ENCODE results near the gene IQCE.
A peak's percentile ranks its signal among the peaks of the same experiment; 100 is the strongest.

Gene IQCE, protein sequence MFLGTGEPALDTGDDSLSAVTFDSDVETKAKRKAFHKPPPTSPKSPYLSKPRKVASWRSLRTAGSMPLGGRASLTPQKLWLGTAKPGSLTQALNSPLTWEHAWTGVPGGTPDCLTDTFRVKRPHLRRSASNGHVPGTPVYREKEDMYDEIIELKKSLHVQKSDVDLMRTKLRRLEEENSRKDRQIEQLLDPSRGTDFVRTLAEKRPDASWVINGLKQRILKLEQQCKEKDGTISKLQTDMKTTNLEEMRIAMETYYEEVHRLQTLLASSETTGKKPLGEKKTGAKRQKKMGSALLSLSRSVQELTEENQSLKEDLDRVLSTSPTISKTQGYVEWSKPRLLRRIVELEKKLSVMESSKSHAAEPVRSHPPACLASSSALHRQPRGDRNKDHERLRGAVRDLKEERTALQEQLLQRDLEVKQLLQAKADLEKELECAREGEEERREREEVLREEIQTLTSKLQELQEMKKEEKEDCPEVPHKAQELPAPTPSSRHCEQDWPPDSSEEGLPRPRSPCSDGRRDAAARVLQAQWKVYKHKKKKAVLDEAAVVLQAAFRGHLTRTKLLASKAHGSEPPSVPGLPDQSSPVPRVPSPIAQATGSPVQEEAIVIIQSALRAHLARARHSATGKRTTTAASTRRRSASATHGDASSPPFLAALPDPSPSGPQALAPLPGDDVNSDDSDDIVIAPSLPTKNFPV

GRCh38 chr7:2558629-2559282 is at the start of gene IQCE:
IQCE (plus strand) TSS chr7:2558979; CDS start chr7:2559182, 203 bp downstream.
- TF ChIP-seq POLR2A (IDR thresholded peaks at IDR 0.05; ENCODE audit: low read length) = peak; percentile 31
- no peak for TF ChIP-seq GATA1 (IDR thresholded peaks at IDR 0.05; ENCODE audit: low read depth, low read length)
- DNase-seq = peak; percentile 92 to 93

- TF ChIP-seq GATA1 (IDR thresholded peaks at IDR 0.05; ENCODE audit: low read depth, low read length) (no peak), POLR2A (IDR thresholded peaks at IDR 0.05; ENCODE audit: low read length) (no peak)
- no peak for DNase-seq
These were observed 49.4 kb upstream of the IQCE start for GRCh38 chr7:2509298-2509906.

DNA sequence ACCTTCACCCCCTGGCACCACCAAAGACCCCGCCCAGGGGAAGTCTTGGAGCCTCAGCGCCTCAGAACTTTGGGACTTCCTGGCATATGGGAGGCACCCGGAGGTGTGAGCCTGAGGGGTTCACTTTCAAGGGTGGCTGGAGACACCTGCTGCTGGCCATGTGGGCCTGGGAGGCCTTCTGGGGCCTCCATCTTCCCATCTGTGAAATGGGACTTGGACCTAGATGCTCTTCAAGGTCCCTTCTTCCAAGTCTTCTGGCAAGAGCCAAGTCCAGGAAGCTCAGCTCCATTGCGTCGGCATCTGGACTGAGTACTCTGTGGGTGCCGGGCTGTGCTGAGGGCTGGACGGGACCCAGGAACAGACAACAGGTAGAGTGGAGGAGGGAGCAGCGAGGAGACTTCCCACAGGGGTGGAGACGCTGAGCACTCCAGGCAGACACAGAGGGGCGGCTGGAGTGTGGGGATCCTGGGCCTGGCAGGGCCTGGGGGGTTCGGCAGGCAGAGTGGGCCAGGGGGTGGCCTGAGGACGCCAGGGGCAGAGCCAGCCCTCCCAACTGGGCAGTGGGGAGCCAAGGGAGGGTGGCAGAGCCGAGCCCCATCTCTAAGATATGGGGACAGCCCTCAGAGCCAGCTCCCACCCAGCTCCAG is 48.5 kb upstream of the IQCE start:
- TF ChIP-seq GATA1 (IDR thresholded peaks at IDR 0.05; ENCODE audit: low read depth, low read length) (no peak), POLR2A (IDR thresholded peaks at IDR 0.05; ENCODE audit: low read length) (no peak)
- DNase-seq = no peak

GRCh38 chr7:2510909-2511768 is 47.6 kb upstream of the IQCE start:
- DNase-seq = no peak
- no peak for TF ChIP-seq POLR2A (IDR thresholded peaks at IDR 0.05; ENCODE audit: low read length)
- TF ChIP-seq GATA1 (IDR thresholded peaks at IDR 0.05; ENCODE audit: low read depth, low read length) = no peak

DNA sequence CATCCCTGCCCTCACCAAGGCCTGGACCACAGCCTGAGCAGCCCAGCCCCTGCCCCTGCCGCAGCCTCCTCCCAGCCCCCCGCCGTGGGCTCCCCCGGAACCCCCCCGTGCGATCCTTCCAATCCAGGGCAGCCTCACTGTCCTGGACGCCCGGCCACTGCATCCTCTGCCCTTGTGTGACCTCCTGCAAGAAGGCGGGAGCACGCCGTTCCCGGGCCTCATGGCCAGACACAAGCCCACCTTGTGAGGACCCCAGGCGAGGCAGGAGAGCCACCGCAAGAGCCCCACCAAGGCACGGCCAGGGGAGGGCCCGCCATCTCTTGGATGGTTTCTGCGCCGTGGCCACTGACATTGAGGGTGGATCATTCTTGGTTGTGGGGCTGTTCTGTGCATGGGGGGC is 47.0 kb upstream of the IQCE start:
- no peak for TF ChIP-seq POLR2A (IDR thresholded peaks at IDR 0.05; ENCODE audit: low read length)
- DNase-seq = no peak

GRCh38 chr7:2512179-2512661 is 46.6 kb upstream of the IQCE start:
- TF ChIP-seq POLR2A (IDR thresholded peaks at IDR 0.05; ENCODE audit: low read length) = no peak
- no peak for DNase-seq

GRCh38 chr7:2512713-2513112 is 46.1 kb upstream of the IQCE start:
- no peak for DNase-seq
- no peak for TF ChIP-seq POLR2A (IDR thresholded peaks at IDR 0.05; ENCODE audit: low read length)
- TF ChIP-seq GATA1 (IDR thresholded peaks at IDR 0.05; ENCODE audit: low read depth, low read length) = no peak

DNA sequence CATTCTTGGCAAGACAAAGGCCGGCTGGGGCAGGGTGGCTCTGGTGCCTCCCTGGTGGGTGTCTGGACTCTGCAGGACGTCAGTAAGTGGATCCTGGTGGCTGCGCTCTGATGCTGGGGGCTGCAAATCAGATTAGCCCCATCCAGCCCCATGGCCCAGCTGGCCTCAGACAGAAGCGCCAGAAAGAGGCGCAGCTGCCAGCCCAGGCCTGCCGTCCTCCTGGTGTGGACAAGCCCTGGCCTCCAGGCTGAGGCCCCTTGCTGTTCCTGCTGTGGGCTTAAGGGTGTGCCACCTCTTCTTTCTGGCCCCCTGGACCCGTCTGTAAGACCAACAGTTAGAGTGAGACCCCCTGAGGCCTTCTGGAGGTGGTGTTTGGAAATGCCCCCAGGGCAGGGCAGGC is 45.1 kb upstream of the IQCE start:
- no peak for DNase-seq
- TF ChIP-seq POLR2A (IDR thresholded peaks at IDR 0.05; ENCODE audit: low read length) (no peak), GATA1 (IDR thresholded peaks at IDR 0.05; ENCODE audit: low read depth, low read length) (no peak)

DNA sequence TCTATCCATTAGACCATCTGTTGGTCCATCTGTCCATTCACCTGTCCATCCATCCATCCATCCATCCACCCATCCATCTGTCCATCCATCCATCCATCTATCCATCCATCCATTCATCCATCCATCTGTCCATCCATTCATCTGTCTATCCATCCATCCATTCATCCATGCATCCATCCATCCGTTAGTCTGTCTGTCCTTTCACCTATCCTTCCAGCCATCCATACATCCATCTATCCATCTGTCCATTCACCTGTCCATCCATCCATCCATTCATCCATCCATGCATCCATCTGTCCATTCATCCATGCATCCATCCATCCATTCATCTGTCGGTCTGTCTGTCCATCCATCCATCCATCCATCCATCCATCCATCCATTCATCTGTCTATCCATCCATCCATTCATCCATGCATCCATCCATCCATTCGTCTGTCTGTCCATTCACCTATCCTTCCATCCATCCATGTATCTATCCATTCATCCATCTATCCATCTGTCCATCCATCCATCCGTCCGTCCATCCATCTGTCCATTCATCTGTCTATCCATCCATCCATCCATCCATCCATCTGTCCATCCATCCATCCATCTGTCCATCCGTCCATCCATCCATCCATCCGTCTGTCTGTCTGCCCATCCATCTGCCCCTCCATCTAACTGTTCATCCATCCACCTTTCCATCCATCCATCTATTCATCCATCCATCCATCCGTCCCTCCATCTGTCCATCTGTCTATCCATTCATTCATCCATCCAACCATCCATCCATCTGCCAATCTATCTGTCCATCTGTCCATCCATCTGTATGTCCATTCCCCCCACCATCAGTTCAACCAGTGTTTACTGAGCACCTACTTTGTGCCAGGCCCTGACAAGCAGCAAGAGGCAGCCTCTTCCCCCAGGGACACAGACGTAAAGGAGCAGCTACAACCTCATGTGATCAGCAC is 44.0 kb upstream of the IQCE start:
- no peak for TF ChIP-seq POLR2A (IDR thresholded peaks at IDR 0.05; ENCODE audit: low read length)
- TF ChIP-seq GATA1 (IDR thresholded peaks at IDR 0.05; ENCODE audit: low read depth, low read length) = no peak
- no peak for DNase-seq

DNA sequence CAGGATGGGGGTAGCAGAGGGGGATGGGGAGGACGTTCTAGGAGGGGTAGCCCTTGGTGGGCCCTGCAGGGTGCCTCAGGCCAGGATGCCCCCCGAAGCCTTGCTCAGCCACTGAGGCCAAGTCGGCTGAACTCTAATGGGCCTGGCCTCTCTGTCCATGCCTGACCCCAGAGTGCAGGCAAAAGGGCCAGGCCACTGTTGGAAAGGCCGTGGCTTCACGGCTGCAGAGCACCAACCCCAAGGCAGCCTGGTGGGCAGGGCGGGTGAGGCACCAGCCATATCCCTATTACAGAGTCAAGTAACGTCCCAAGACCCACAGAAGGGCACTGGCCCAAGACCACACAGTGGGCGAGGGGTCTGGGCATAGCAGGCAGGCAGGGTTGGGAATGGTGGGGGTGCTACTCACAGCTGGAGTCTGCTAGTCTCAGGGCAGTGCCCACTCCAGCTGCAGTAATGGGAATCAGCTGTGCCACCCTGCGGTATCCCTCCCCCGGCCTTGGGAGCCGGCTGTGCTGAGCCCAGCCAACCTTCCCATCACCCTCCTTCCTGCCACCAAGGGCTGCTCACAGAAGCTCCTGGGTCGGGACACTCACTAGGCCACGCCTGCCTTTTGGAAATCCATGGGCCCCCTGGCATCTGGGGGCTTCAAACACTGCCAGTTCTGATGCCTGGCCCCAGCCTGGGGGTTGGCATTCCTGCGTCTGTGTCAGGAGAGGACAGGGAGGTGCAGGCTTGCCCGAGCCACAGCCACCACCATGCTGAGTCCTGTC is 43.2 kb upstream of the IQCE start:
- TF ChIP-seq GATA1 (IDR thresholded peaks at IDR 0.05; ENCODE audit: low read depth, low read length) (no peak), POLR2A (IDR thresholded peaks at IDR 0.05; ENCODE audit: low read length) (no peak)
- no peak for DNase-seq

DNA sequence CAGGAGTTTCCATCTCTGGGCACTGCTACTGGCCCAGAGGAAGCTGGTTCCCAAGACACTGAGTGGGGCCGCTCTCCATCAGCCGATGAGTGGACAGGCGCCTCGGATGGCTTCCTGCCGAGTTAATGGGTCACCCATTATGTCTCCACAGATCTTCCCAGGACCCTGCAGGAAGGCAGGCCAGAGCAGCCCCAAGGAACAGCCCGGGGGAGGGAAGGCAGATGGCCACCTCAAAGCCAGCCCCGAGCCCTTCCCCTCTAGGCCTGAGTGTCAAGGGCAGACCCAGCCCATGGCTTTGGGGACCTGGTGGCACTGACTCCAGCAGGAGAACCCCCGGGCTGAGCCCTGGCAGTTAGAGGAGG is 42.6 kb upstream of the IQCE start:
- TF ChIP-seq GATA1 (IDR thresholded peaks at IDR 0.05; ENCODE audit: low read depth, low read length) (no peak), POLR2A (IDR thresholded peaks at IDR 0.05; ENCODE audit: low read length) (no peak)
- no peak for DNase-seq

Measured in erythroblast (primary cell).